IMR-90 (cell line): ENCODE results near the gene IRX3. TPM values are rescaled to one million over a fixed set of nuclear protein-coding genes. Genes with fewer than 3 reads are reported as not detected.

ENCODE experiments used
- ATAC-seq: fragments of 200-7000 bp; cut with Tn5 transposase; 2 replicates; pipeline ENCODE4 v1.9.1; 2020; ENCODE audit warnings: low read depth, mild to moderate bottlenecking, moderate library complexity
- BruUV-seq: library from RNA; stranded (reverse); fragments of 400-500 nt; replicated peaks from 2 replicates; lab custom pipeline; 2021; lab: Mats Ljungman, UMichigan
- CTCF ChIA-PET: fragments of 300-600 bp; formaldehyde crosslinking; extraction: SDS; loops from one replicate; lab custom pipeline; 2021; ENCODE audit warnings: antibody characterized with exemption; lab: Yijun Ruan, JAX
- POLR2A ChIA-PET: fragments of 300-600 bp; sonication (Branson Sonifier 250); formaldehyde crosslinking; loops from one replicate; lab custom pipeline; 2022; ENCODE audit warnings: antibody characterized with exemption; ENCODE audit not compliant: unreplicated experiment; lab: Charles Lee
- DNase-seq: peaks from one replicate; pipeline ENCODE4 v3.0.0; 2013
- H2AFZ ChIP-seq: replicated peaks from 2 replicates; pipeline ENCODE3; 2013; ENCODE audit warnings: low read length, mild to moderate bottlenecking; ENCODE audit not compliant: poor library complexity
- H2AK5ac ChIP-seq: 2 replicates; pipeline ENCODE4 v1.6.1; 2013; ENCODE audit warnings: low read depth, low read length, inconsistent platforms
- H2AK9ac ChIP-seq: replicated peaks from 2 replicates; pipeline ENCODE3; 2013; ENCODE audit warnings: mild to moderate bottlenecking, low read depth, low read length, moderate library complexity; ENCODE audit not compliant: poor library complexity
- H2BK120ac ChIP-seq: 2 replicates; pipeline ENCODE4 v1.6.1; 2013; ENCODE audit warnings: low read depth, low read length, inconsistent platforms
- H2BK15ac ChIP-seq: 3 replicates; pipeline ENCODE4 v1.6.1; 2013; ENCODE audit warnings: low read depth, low read length, inconsistent platforms
- H2BK20ac ChIP-seq: 2 replicates; pipeline ENCODE4 v1.6.1; 2013; ENCODE audit warnings: low read depth, mild to moderate bottlenecking, inconsistent platforms, low read length, moderate library complexity
- H2BK5ac ChIP-seq: 2 replicates; pipeline ENCODE4 v1.6.1; 2013; ENCODE audit warnings: mild to moderate bottlenecking, low read depth, low read length, inconsistent platforms; ENCODE audit not compliant: poor library complexity, severe bottlenecking
- H3K14ac ChIP-seq: replicated peaks from 2 replicates; pipeline ENCODE4 v1.6.1; 2013; ENCODE audit warnings: low read depth, low read length, inconsistent platforms
- H3K18ac ChIP-seq: 2 replicates; pipeline ENCODE4 v1.6.1; 2013; ENCODE audit warnings: low read depth, low read length, control low read depth
- H3K23ac ChIP-seq: 2 replicates; pipeline ENCODE4 v1.6.1; 2013; ENCODE audit warnings: low read depth, low read length, inconsistent platforms
- H3K27ac ChIP-seq: 2 replicates; pipeline ENCODE4 v1.5.1; 2013; ENCODE audit warnings: mild to moderate bottlenecking, control low read depth, low read length; ENCODE audit not compliant: insufficient read depth
- H3K27me3 ChIP-seq: 2 replicates; pipeline ENCODE4 v1.6.1; 2013; ENCODE audit warnings: low read length; ENCODE audit not compliant: control insufficient read depth, insufficient read depth
- H3K36me3 ChIP-seq: 2 replicates; pipeline ENCODE4 v1.6.1; 2013; ENCODE audit warnings: low read length, mixed read lengths; ENCODE audit not compliant: control insufficient read depth, insufficient read depth
- H3K4ac ChIP-seq: 2 replicates; pipeline ENCODE4 v1.6.1; 2013; ENCODE audit warnings: low read depth, low read length, inconsistent platforms
- H3K4me1 ChIP-seq: 2 replicates; pipeline ENCODE4 v1.6.1; 2013; ENCODE audit warnings: low read length, mixed read lengths; ENCODE audit not compliant: control insufficient read depth, insufficient read depth
- H3K4me2 ChIP-seq: 2 replicates; pipeline ENCODE4 v1.6.1; 2013; ENCODE audit warnings: low read depth, mild to moderate bottlenecking, control low read depth, low read length, moderate library complexity
- H3K4me3 ChIP-seq: 2 replicates; pipeline ENCODE4 v1.5.1; 2013; ENCODE audit warnings: low read depth, mild to moderate bottlenecking, control low read depth, low read length, moderate library complexity; ENCODE audit not compliant: insufficient read depth
- H3K56ac ChIP-seq: 2 replicates; pipeline ENCODE4 v1.6.1; 2013; ENCODE audit warnings: low read length, inconsistent platforms; ENCODE audit not compliant: insufficient read depth; ENCODE audit errors: extremely low read depth
- H3K79me1 ChIP-seq, 2 experiments: 2 replicates each; pipeline ENCODE4 v1.6.1; 2013; ENCODE audit warnings: low read length in 2 of 2, inconsistent platforms in 1 of 2, low read depth in 1 of 2
- H3K9ac ChIP-seq: 2 replicates; pipeline ENCODE4 v1.6.1; 2013; ENCODE audit warnings: low read depth, low read length, control low read depth
- H3K9me1 ChIP-seq: 2 replicates; pipeline ENCODE4 v1.6.1; 2013; ENCODE audit warnings: low read length, inconsistent platforms; ENCODE audit not compliant: insufficient read depth
- H3K9me3 ChIP-seq: 2 replicates; pipeline ENCODE4 v1.6.1; 2013; ENCODE audit warnings: low read length; ENCODE audit not compliant: control insufficient read depth, insufficient read depth
- H4K20me1 ChIP-seq: 2 replicates; pipeline ENCODE4 v1.6.1; 2013; ENCODE audit warnings: low read length, inconsistent platforms; ENCODE audit not compliant: insufficient read depth
- H4K5ac ChIP-seq: 2 replicates; pipeline ENCODE4 v1.6.1; 2013; ENCODE audit warnings: mild to moderate bottlenecking, low read depth, low read length, control low read depth
- H4K8ac ChIP-seq, 2 experiments: 2 replicates each; pipeline ENCODE4 v1.6.1; 2013; ENCODE audit warnings: low read depth in 2 of 2, low read length in 2 of 2, control low read depth in 1 of 2, inconsistent platforms in 1 of 2
- H4K91ac ChIP-seq: 2 replicates; pipeline ENCODE4 v1.6.1; 2013; ENCODE audit warnings: low read depth, low read length, inconsistent platforms; ENCODE audit not compliant: insufficient read depth
- FOS ChIP-seq: fragments of 150-350 bp; IDR thresholded peaks from 2 replicates; pipeline ENCODE4 v1.6.1; 2016; ENCODE audit warnings: low read depth, low read length
- POLR2A ChIP-seq: IDR thresholded peaks from 2 replicates; pipeline ENCODE4 v1.6.1; 2012; ENCODE audit warnings: mild to moderate bottlenecking, low read depth, low read length
- WGBS, 2 experiments: methylation state at CpG; one replicate each; pipeline versions ENCODE4 v1.1.5 to v1.1.7; 2013; ENCODE audit warnings: missing lambda C conversion rate in 2 of 2; ENCODE audit not compliant: insufficient read length in 1 of 2; ENCODE audit errors: extremely low coverage in 2 of 2; 5-methylcytosine and 5-hydroxymethylcytosine counted together
- dilution Hi-C: fragments of 300-500 bp; cut with HindIII; formaldehyde crosslinking; loops from one replicate; pipeline ENCODE4 v1.14.3; 2018; ENCODE audit warnings: low sequenced_read_pairs; ENCODE audit not compliant: unreplicated experiment
- in situ Hi-C: fragments of 300-500 bp; cut with MboI; formaldehyde crosslinking; loops from 3 replicates; pipeline ENCODE4 v1.14.3; 2019; ENCODE audit warnings: low sequenced_read_pairs, inconsistent platforms, mixed read lengths
- intact Hi-C: fragments of 100-400 bp; cut with micrococcal nuclease; formaldehyde crosslinking; loops from 2 replicates; pipeline ENCODE4 v1.10.0; 2022
- polyA plus RNA-seq, 3 experiments: library from polyadenylated mRNA; depleted of rRNA; stranded (reverse); fragments of >200 nt; gene quantifications; 2 replicates each; pipeline ENCODE4 v1.2.3, GENCODE V29; 2012; ENCODE audit warnings: low replicate concordance in 1 of 3
- total RNA-seq: library from RNA; depleted of rRNA; stranded (reverse); fragments of >200 nt; gene quantifications from 2 replicates; pipeline ENCODE4 v1.2.3, GENCODE V29; 2012

Gene IRX3
- total and polyA plus RNA-seq, 2 of the 4 experiments (the other 2 are of a cell fraction): not detected

DNA sequence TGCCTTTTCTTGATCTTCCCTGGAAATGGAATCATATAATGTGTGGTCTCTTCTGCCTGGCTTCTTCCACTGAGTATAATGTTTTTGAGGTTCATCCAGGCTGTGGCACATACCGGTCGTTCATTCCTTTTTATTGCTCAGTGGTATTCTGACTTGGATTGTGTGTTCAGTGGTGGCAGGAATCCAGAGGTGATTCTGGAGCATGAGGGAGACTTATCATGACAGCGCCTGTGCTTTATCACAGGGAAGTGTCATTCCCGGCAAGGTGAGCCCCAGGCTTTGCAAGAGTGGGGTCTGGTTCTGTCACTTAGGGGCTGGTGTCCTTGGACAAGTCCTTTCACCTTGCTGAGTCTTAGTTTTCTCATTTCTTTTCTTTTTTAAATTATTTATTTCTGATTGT is 53.0 kb downstream of the IRX3 start:
- CTCF ChIA-PET: no interaction called here

More for the DNA sequence above, 53.0 kb downstream of the IRX3 start:
- H2BK5ac ChIP-seq: no peak overlapping the region
- ATAC-seq (no peak), DNase-seq (no peak)
- no peak overlapping the region for H3K4me3 ChIP-seq
- no peak overlapping the region for H3K23ac ChIP-seq
- H2AK5ac ChIP-seq: no peak overlapping the region
- H3K18ac ChIP-seq: no peak overlapping the region
- no peaks in the 10 kb centered on the region for H4K20me1 ChIP-seq
- no peaks in the 10 kb centered on the region for H3K79me1 ChIP-seq
- in situ Hi-C loops: no loop called here
- H3K36me3 ChIP-seq: no peaks in the 10 kb centered on the region
- H3K56ac ChIP-seq: no peak overlapping the region
- POLR2A ChIA-PET: no interaction called here
- no peak overlapping the region for H2AK9ac ChIP-seq
- H3K4me1 ChIP-seq: no peaks in the 10 kb centered on the region
- dilution Hi-C loops: no loop called here
- TF ChIP-seq POLR2A (no peak), FOS (no peak)
- H3K27me3 ChIP-seq: peaks cover 2% of the 10 kb centered on the region; the same call in 1 of the 2 replicates
- no peak overlapping the region for H4K5ac ChIP-seq
- H2BK20ac ChIP-seq: no peak overlapping the region
- H4K91ac ChIP-seq: no peak overlapping the region
- H3K27ac ChIP-seq: no peak overlapping the region
- H3K9me3 ChIP-seq: no peaks in the 10 kb centered on the region
- intact Hi-C loops: no loop called here
- BruUV-seq: no TSS peak
- H3K9me1 ChIP-seq: no peaks in the 10 kb centered on the region
- WGBS, 2 experiments: no CpG with 5 or more reads among the region's 4 CpGs
- H2AFZ ChIP-seq: no peak overlapping the region
- H4K8ac ChIP-seq: no peak overlapping the region
- no peak overlapping the region for H3K9ac ChIP-seq
- H3K4me2 ChIP-seq: no peak overlapping the region
- no peak overlapping the region for H3K4ac ChIP-seq
- no peak overlapping the region for H3K14ac ChIP-seq
- H2BK120ac ChIP-seq: no peak overlapping the region
- H2BK15ac ChIP-seq: no peak overlapping the region
